Measurements from ENCODE around the gene LRRC17.

Gene LRRC17

GRCh38 chr7:102912742-102913141 is at the start of gene LRRC17:
Gene LRRC17 (plus strand): TSS chr7:102913000. CDS start chr7:102933914, 20,914 bp downstream.
- DNase-seq (ENCODE audit: low read depth) = no peak

GRCh38 chr7:102864958-102865357 is 47.8 kb upstream of the LRRC17 start:
- no peak for DNase-seq (ENCODE audit: low read depth)

- DNase-seq (ENCODE audit: low read depth) = no peak
These were observed 46.1 kb upstream of the LRRC17 start for GRCh38 chr7:102866535-102867215.

- DNase-seq (ENCODE audit: low read depth) = no peak
These were observed 43.6 kb upstream of the LRRC17 start for GRCh38 chr7:102869195-102869594.

GRCh38 chr7:102872460-102872859 is 40.3 kb upstream of the LRRC17 start:
- DNase-seq (ENCODE audit: low read depth) = no peak

- DNase-seq (ENCODE audit: low read depth) = no peak
These were observed 39.2 kb upstream of the LRRC17 start for GRCh38 chr7:102873470-102874165.

- no peak for DNase-seq (ENCODE audit: low read depth)
These were observed 38.5 kb upstream of the LRRC17 start for GRCh38 chr7:102874166-102874829.

- no peak for DNase-seq (ENCODE audit: low read depth)
These were observed 37.8 kb upstream of the LRRC17 start for GRCh38 chr7:102874966-102875365.

- no peak for DNase-seq (ENCODE audit: low read depth)
These were observed 37.0 kb upstream of the LRRC17 start for GRCh38 chr7:102875700-102876295.

- no peak for DNase-seq (ENCODE audit: low read depth)
These were observed 29.5 kb upstream of the LRRC17 start for GRCh38 chr7:102883098-102883860.

- no peak for DNase-seq (ENCODE audit: low read depth)
These were observed 24.1 kb upstream of the LRRC17 start for GRCh38 chr7:102888561-102889233.

- no peak for DNase-seq (ENCODE audit: low read depth)
These were observed 22.9 kb upstream of the LRRC17 start for GRCh38 chr7:102889851-102890250.

GRCh38 chr7:102890292-102890970 is 22.4 kb upstream of the LRRC17 start:
- no peak for DNase-seq (ENCODE audit: low read depth)

GRCh38 chr7:102890971-102891692 is 21.7 kb upstream of the LRRC17 start:
- no peak for DNase-seq (ENCODE audit: low read depth)

GRCh38 chr7:102891693-102892261 is 21.0 kb upstream of the LRRC17 start:
- DNase-seq (ENCODE audit: low read depth) = no peak

GRCh38 chr7:102892631-102893278 is 20.0 kb upstream of the LRRC17 start:
- DNase-seq (ENCODE audit: low read depth) = no peak

- no peak for DNase-seq (ENCODE audit: low read depth)
These were observed 17.2 kb upstream of the LRRC17 start for GRCh38 chr7:102895602-102896001.

GRCh38 chr7:102896585-102896984 is 16.2 kb upstream of the LRRC17 start:
- no peak for DNase-seq (ENCODE audit: low read depth)

- no peak for DNase-seq (ENCODE audit: low read depth)
These were observed 15.6 kb upstream of the LRRC17 start for GRCh38 chr7:102897211-102897631.
